ENCODE results near the gene NDUFV1. TPM values are rescaled to one million over a fixed set of nuclear protein-coding genes. Genes with fewer than 3 reads are reported as not detected.
A peak's percentile ranks its signal among the peaks of the same experiment; 100 is the strongest.

The NDUFV1 gene
- total and polyA plus RNA-seq, 9 of the 15 experiments (the other 6 are each of a cell fraction or from before 2014, with no cell fraction given), result 10.8 to 423 (median 209) TPM

DNA sequence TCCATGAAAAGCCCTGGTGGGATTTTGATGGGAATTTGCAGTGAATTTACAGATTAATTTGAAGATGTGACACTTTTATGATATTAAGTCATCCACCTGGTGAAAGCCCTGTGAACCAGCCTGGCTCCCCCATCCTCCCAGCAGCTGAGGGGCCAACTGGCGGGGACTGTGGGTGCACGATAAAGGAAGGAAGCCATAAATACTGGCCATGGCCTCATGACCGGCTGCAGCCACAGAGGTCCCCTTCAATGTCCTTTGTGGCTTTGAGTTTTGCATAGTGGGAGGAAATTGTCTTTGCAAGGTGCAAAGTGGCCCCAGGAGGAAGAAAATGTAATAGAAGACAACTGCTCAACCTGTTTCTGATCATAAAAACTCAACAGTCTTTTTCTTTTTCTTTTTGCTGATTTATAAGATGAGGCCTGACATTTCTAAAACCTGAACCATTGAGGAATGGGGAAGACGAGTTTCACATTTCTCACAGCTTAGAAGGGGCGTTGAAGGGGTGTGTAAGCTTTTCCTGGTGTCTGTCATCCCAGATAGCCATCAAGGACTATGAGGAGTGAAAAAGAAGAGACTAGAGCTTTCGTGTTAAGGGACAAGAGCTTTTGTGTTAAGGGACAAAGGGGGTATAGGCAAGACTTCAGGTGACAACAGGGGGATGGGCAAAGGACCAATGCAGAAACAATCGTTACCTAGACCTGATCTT lies 6.3 kb upstream of the NDUFV1 start (continued):
- peak; percentile 84 for TF ChIP-seq ARID1B (IDR thresholded peaks at IDR 0.05)
- TF ChIP-seq NCOA1 (IDR thresholded peaks at IDR 0.05; ENCODE audit: low read depth), result peak; percentile 32; the same call in 1 of the 2 replicates
- TF ChIP-seq SOX6 (IDR thresholded peaks at IDR 0.05), result peak; percentile 43; the same call in 1 of the 2 replicates
- TF ChIP-seq, protein P1, sequence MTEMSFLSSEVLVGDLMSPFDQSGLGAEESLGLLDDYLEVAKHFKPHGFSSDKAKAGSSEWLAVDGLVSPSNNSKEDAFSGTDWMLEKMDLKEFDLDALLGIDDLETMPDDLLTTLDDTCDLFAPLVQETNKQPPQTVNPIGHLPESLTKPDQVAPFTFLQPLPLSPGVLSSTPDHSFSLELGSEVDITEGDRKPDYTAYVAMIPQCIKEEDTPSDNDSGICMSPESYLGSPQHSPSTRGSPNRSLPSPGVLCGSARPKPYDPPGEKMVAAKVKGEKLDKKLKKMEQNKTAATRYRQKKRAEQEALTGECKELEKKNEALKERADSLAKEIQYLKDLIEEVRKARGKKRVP (CRISPR knock-in tag; IDR thresholded peaks at IDR 0.05), result no peak
- TF ChIP-seq PRPF4 (IDR thresholded peaks at IDR 0.05; ENCODE audit: insufficient read depth, low read depth, low read length, poor library complexity, severe bottlenecking), result no peak
- TF ChIP-seq NFIC (IDR thresholded peaks at IDR 0.05), result peak; percentile 66
- TF ChIP-seq HDAC2 (IDR thresholded peaks at IDR 0.05), result peak; percentile 48; the same call in 1 of the 2 replicates
- peak; percentile 72; the same call in 1 of the 2 replicates for TF ChIP-seq TAL1 (IDR thresholded peaks at IDR 0.05)
- TF ChIP-seq SMAD4 (CRISPR knock-in tag; conservative IDR thresholded peaks at IDR 0.05), result peak; percentile 71
- TF ChIP-seq ETV5 (CRISPR knock-in tag; IDR thresholded peaks at IDR 0.05; ENCODE audit: low read depth), result peak; percentile 72
- TF ChIP-seq ZNF644 (tag; IDR thresholded peaks at IDR 0.05; ENCODE audit: low read depth), result 0 out of 2 replicates have a peak, but pooled peaks have one; percentile 53
- TF ChIP-seq CBFA2T2 (conservative IDR thresholded peaks at IDR 0.05), result peak; percentile 90
- TF ChIP-seq ERF (CRISPR knock-in tag; IDR thresholded peaks at IDR 0.05), result no peak
- TF ChIP-seq, protein P2, sequence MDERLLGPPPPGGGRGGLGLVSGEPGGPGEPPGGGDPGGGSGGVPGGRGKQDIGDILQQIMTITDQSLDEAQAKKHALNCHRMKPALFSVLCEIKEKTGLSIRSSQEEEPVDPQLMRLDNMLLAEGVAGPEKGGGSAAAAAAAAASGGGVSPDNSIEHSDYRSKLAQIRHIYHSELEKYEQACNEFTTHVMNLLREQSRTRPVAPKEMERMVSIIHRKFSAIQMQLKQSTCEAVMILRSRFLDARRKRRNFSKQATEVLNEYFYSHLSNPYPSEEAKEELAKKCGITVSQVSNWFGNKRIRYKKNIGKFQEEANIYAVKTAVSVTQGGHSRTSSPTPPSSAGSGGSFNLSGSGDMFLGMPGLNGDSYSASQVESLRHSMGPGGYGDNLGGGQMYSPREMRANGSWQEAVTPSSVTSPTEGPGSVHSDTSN (CRISPR knock-in tag; IDR thresholded peaks at IDR 0.05; ENCODE audit: low read depth), result no peak
- TF ChIP-seq, protein P2 (tag; conservative IDR thresholded peaks at IDR 0.05; ENCODE audit: low read depth), result peak; percentile 30; the same call in 1 of the 2 replicates
- TF ChIP-seq, protein P3, sequence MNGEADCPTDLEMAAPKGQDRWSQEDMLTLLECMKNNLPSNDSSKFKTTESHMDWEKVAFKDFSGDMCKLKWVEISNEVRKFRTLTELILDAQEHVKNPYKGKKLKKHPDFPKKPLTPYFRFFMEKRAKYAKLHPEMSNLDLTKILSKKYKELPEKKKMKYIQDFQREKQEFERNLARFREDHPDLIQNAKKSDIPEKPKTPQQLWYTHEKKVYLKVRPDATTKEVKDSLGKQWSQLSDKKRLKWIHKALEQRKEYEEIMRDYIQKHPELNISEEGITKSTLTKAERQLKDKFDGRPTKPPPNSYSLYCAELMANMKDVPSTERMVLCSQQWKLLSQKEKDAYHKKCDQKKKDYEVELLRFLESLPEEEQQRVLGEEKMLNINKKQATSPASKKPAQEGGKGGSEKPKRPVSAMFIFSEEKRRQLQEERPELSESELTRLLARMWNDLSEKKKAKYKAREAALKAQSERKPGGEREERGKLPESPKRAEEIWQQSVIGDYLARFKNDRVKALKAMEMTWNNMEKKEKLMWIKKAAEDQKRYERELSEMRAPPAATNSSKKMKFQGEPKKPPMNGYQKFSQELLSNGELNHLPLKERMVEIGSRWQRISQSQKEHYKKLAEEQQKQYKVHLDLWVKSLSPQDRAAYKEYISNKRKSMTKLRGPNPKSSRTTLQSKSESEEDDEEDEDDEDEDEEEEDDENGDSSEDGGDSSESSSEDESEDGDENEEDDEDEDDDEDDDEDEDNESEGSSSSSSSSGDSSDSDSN (IDR thresholded peaks at IDR 0.05; ENCODE audit: borderline replicate concordance in 1 of 2, low read depth in 2 of 2, low read length in 2 of 2), result peak in 1 of 2 experiments; percentile 29; a peak in 1 of 4 replicates
- TF ChIP-seq HNRNPH1 (optimal IDR thresholded peaks at IDR 0.05; ENCODE audit: low read depth, low read length), result no peak
- no peak for TF ChIP-seq ATF1 (CRISPR knock-in tag; IDR thresholded peaks at IDR 0.05)
- TF ChIP-seq ATF1 (tag; IDR thresholded peaks at IDR 0.05), result no peak
- TF ChIP-seq, protein P4, sequence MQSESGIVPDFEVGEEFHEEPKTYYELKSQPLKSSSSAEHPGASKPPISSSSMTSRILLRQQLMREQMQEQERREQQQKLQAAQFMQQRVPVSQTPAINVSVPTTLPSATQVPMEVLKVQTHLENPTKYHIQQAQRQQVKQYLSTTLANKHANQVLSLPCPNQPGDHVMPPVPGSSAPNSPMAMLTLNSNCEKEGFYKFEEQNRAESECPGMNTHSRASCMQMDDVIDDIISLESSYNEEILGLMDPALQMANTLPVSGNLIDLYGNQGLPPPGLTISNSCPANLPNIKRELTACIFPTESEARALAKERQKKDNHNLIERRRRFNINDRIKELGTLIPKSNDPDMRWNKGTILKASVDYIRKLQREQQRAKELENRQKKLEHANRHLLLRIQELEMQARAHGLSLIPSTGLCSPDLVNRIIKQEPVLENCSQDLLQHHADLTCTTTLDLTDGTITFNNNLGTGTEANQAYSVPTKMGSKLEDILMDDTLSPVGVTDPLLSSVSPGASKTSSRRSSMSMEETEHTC (IDR thresholded peaks at IDR 0.05), result peak; percentile 88
- TF ChIP-seq KDM1A (IDR thresholded peaks at IDR 0.05), result peak; percentile 84 to 87
- TF ChIP-seq ZNF584 (CRISPR knock-in tag; IDR thresholded peaks at IDR 0.05; ENCODE audit: low read depth), result no peak; the same call in 1 of the 2 replicates
- TF ChIP-seq MEIS2 (IDR thresholded peaks at IDR 0.05; ENCODE audit: partially characterized antibody), result peak; percentile 85
